Activated CD4-positive, alpha-beta T cell treated with anti-CD3 and anti-CD28 coated beads for 4 hours (primary cell): ENCODE results near the gene TBL3.
A peak's percentile ranks its signal among the peaks of the same experiment; 100 is the strongest.
"Not testable (repeated sequence)": the region's sequence is repeated elsewhere in the genome, so short reads cannot be mapped to it uniquely, and the experiment has no call there.

ENCODE experiments used
- DNase-seq, 2 donors: peaks; one replicate each; pipeline ENCODE4 v3.0.0-alpha.2; 2020

The TBL3 gene

DNA sequence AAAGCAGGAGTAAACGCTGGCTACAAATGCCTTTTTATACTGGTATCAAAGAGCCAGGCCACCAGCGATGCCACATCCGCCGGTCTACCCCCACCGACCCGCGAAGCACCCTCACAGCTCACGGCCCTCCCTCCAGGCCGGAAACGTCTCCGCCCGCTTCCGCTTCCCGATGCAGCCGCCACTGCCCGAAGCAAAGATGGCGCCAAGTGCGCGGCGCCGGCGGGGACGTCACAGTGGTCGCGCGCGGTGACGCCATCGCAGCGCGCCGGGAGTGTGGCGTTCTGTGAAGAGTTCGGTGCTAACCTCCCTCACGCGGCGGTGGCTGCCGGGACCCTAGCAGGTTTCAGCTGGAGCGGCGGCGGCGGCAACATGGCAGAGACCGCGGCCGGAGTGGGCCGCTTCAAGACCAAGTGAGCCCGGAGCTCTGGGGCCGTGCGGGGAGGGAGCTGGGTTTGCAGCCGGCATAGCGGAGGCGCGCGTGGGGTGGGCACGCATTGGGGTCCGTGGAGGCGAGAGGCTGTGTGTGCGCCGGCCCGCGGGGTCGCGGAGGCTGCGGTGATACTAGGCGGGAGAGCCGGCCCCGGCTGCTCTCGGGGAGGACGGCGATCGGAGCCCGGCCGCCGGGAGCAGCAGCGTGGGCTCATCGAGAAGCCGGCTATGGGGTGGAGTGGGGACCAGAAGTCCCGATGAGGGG lies at the start of gene TBL3:
TBL3 (plus strand) TSS at position 258 of the 694 bp plus-strand sequence; CDS start at position 370, 112 bp downstream.
- DNase-seq: peak; percentile 92 to 94

DNA sequence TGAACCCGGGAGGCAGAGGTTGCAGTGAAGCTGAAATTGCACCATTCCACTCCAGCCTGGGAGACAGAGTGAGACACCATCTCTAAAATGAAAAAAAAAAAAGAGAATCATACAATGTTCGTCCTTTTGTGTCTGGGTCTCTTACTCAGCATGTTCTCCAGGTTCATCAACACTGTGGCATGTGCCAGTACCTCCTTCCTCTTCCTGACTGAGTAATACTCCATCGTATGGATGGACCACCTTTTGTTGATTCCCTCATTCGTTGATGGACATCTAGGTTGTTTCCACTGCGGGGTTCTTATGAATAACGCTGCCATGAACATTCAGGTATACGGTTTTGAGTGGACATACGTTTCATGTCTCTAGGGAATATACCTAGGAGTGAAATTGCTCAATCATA lies 49.5 kb upstream of the TBL3 start:
- DNase-seq: no peak

DNA sequence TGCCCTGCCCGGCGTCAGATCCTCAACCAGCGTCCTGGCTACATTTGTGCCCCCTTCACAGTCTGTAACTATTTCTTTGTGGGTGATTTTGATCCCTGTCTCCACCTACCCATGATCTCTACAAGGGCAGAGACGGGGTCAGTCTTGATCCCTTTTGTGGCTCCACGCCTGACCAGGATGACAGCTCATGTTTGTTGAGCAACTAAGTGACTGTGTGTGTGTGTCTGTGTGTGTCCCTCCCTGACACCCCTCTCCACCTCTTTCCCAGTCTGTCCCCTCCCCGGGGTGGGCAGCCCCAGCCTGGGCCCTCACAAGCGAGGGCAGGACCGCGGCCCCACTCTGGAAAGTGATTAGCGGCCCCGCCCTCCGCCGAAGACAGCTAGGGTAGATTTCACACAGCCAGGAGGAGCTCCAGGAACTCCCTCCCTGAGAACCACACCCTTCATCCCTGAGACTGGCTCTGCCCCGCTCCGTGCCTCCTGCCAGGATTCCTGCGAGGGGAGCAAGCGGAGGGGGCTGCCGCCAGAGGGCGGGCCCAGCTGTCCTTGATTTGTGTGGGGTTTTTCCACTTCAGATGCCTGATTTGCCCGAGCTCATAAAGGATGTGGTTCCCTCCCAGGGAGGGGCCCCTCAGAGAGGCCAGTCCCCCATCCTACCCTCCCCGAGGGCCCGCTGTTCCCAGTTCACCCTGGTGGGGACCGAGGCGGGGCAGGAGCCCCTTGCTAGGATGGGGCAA lies 48.4 kb upstream of the TBL3 start:
- DNase-seq: no peak

DNA sequence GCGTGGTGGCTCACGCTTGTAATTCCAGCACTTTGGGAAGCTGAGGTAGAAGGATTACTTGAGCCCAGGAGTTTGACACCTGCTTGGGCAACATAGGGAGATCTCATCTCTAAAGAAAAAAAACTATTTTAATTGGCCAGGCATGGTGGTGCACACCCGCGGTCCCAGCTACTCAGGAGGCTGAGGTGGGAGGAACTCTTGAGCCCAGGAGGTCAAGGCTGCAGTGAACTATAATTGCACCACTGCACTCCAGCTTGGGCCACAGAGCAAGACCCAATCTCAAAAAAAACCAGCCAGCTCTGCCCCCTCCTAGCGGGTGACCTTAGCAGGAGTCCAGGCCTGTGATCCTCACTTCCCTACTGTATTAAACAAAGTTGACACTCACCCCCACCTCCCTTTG lies 47.8 kb upstream of the TBL3 start:
- DNase-seq: no peak

DNA sequence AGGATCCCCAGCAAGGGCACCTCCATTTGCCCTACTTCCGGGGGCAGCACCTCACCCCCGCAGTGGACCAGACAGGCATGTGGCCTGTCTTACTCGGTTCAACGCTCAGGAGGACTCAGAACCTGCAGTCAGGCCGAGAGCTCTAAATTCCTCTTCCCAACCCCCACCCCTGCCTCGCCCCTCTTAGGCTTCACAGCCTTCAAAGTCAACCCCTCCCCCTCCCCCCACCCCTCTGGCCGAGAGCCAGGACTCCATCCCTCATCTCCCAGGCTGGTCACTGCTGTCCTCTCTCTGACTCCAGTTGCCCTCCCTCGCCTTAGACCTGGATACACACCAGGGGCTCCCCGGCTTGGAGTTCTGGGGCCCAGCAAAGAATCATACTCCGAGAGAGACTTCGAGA lies 45.6 kb upstream of the TBL3 start:
- DNase-seq: no peak

DNA sequence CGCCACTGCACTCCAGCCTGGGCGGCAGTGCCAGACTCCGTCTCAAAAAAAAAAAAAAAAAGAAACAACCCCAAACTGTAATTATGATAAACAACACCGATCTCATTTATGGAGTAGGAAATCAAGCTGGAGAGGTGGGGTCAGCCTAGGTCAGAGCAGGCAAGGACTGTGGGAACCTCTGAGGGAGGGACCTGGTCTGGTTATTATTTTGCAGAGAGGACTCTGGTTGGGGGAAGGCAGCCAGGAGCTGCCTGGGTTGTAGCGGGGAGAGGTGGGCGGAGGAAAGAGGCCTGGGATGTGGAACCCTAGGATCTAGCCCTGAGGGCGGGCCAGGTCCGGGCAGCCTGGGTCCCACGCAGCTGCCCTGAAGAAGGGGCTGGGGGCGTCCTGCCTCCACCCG lies 42.7 kb upstream of the TBL3 start:
- DNase-seq: no peak

DNA sequence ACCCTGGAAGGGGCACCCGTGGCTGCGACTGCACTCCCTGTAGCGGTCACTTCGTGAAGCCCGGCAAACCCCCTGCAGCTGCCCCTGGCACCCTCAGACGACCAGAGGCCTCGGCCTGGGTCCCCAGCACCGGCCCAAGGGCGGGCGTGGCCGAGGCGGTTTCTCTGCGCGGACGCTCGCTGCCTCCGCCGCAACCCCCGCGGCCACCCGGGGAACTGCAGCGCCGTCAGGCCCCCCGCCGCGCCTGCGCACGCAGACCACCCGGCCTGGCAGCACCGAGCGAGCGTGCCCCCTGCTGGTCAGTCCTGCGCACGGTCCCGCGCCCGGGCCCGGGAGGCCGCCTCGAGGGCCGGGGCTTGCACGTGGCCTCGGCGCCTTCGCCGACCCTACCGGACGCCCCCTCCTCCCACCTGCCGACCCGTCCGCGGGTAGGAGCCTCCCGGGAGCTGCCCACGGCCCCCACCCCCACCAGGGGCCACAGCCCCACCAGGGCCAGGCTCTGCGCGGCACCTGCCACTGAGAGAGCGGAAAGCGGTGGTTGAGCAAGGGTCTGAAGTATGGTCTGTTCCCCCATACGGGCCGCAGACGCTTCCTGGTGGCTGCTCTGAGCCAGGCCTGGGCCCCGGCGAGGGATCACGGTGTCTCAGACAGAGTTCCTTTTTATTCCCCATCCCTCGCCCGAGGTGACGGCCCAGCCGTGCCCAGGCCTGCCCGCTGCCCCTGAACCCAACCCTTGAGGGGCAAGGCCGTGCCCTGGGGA lies 42.1 kb upstream of the TBL3 start:
- peak; percentile 90 to 92 for DNase-seq

DNA sequence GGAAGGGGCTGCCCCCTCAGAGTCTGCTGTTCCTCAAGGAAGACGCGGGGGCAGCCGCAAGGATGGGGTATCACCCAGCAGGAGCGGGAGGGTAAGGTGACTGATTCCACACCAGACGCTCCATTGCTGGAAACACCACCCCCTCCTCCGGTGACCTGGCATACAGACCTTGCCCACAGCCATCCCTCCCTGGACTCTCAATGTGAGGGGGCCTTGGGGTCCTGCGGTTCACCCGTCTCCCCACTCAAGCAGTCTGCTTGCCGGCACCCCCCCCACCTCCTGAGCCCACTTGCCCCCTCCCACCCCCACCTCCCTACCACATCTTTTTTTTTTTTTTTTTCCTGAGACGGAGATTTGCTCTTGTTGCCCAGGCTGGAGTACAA lies 41.5 kb upstream of the TBL3 start:
- DNase-seq: no peak

DNA sequence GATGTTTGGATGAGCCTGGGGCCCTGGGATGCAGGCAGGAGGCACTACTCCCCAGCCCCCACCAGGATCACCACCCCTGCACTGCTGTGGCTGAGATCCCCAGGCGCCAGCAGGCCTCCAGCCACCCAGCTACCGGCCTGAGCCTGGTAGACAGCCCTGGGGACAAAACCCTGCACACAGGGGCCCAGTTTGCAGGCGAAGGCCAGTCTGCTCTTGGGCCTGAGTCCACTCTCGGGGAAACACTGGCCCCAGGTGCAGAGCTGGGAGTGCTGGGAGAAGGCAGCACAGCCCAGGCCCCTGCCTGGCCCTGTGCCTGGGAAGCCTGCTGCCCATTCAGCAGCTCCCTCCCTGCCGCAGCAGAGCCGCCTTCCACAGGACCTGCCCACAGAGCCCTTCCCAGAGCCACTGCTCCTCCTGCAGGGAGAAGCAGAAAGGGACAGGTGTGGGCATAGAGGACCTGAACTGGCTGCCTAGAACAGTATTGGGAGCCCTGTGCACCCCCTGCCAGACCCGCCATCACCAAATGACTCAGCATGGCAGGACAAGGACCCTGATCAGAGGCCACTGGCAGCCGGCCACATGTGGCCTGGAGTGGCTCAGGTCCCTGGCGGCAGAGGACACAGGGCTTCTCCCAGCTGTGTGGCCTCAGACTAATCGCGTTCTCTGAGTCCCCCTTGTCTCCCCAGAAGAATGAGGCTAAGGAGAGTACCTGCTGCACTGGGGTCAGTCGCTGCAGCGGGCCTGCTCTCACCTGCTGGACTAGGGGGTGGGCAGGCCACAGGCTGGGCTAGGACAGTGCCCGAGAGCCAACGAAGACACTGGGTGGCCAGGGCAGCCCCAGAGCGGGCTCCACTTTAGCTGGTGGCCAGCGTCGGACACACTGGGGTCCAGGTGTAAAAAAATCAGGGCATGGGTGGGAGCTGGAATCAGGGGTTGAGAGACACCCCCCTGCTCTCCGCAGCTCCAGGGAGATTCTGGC lies 39.5 kb upstream of the TBL3 start:
- DNase-seq: no peak

DNA sequence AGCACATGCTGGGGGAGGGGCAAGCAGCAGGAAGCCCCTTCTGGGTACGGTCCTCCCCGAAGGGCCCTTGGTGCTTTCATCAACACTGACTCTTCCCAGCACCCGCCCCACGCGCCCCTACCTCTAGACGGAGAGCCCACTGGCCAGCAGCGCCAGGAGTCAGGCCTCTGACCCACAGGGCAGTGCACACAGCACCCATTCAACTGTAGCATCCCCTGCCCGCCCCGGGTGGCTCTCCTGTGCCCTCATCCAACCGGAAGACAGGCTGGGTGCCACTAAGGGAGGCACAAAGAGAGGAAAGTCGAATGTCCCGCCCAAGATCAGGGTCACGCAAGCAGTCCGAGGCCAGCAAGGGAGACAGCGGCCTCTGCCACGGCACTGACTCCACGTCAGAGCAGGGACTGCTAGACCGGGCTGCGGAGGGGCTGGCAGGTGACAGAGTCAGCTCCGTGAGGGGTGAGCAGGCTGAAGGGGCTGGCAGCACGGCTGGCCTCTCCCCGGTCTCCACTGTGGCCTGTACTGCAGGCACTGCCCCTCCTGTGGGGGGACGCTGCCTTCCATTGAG lies 38.7 kb upstream of the TBL3 start:
- no peak for DNase-seq

DNA sequence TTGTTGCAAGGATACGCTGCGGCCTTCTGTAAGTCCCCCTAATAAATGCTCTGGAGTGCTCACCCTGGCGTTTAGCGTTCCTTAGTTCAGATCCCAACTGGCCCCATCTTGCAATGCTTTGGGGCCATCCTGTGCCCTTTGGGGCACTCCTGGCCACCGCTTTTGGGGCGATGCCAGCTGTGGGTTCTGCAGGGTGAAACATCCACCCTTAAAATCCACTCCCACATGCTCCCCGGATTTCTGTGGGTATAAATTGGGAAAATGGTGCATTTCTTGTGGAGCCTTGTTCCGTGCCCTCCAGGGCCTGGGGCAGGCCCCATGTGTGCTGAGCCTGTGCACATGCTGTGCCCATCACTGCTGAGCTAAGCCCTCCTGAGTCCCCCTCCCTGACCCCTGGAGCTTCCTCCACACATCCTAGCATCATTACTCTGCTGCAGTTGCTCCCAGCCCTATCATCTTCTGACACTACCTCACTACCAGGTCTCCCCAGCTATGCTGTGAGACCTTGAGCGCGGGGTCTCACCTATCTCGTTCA lies 34.8 kb upstream of the TBL3 start:
- no peak for DNase-seq

DNA sequence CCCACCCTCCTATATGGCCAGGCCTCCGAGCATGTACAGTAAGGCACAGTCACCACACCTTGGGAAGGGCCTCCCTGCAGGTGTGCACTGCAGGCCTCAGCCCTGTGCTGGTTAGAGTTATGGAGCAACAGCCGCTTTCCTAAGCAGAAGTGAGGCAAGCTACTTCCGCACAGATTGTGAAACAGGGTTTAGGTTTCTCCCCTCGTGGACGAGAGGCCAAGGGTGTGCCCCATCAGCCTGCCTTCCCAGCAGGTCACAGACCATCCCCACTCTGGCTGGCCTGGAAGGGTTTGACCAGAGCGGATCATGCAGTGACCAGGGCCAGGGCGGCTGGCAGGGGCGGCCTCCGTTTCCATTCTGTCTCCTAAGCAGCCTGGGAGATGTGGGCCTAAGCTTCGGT lies 33.5 kb upstream of the TBL3 start:
- no peak for DNase-seq

DNA sequence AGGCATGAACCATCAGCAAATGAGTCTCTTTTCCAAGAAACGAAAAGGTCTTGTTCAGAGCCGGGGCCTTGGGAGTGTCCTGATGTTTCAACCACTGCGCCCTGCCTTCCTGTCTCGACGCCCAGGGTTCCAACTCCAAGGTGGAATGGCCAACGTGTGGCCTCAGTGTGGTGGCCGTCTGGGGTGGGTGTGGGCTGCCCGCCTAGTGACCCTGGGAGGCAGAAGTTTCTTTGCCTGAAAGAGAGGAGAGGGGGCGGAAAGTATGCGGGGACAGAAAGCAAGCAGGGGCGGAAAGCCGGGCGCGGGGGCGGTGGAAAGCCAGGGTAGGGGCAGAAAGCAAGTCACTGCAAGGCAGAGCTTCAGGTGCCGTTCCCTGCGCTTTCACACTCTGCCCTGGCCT lies 32.9 kb upstream of the TBL3 start:
- DNase-seq: no peak

DNA sequence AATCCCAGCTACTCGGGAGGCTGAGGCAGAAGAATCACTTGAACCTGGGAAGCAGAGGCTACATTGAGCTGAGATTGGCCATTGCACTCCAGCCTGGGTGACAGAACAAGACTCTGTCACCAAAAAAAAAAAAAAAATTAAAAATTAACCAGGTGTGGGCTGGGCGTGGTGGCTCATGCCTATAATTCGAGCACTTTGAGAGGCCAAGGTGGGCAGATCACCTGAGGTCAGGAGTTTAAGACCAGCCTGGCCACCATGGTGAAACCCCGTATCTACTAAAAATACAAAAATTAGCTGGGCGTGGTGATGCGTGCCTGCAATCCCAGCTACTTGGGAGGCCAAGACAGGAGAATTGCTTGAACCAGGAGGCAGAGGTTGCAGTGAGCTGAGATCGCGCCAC lies 32.0 kb upstream of the TBL3 start:
- DNase-seq: not testable (repeated sequence)

DNA sequence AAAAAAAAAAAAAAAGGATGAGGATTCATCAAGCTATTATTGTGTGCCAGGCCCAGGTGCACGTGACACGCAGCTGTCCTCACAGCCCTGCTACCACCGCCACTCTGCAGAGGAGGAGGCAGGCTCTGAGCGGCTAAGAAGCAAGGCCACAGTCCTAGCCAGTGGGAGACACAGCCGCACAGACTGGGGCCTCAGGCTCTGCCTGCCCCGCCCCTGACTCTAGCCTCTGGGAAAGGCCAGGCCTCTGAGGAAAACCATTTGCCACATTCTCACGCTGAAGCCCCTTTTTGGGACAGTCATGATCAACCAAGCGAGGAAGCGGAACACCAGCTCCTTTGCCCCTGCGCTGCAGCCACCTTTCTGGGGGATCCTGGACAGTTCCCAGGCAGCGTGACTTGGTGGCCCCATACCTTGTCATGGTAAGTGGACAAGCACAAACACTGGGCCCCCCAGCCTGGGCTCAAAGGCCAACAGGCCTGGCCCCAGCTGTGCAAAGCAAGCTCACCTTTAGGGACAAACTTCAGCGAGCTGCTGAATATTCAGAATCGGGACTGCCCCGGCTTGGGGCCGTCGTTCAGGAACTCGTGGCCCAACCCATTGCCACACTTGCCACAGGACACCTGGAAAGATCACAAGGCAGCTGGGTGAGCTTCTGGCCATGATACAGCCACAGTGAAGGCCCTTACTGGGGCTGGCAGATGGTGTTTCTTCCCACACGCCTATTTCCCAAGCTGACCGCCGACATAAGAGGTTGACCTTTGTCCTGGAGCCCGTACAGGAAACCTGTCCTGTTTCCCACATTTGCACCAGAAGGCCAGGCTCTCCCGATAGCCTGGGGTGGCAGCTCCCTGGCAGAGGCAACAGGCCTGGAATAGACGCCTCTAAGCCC lies 31.3 kb upstream of the TBL3 start:
- no peak for DNase-seq

DNA sequence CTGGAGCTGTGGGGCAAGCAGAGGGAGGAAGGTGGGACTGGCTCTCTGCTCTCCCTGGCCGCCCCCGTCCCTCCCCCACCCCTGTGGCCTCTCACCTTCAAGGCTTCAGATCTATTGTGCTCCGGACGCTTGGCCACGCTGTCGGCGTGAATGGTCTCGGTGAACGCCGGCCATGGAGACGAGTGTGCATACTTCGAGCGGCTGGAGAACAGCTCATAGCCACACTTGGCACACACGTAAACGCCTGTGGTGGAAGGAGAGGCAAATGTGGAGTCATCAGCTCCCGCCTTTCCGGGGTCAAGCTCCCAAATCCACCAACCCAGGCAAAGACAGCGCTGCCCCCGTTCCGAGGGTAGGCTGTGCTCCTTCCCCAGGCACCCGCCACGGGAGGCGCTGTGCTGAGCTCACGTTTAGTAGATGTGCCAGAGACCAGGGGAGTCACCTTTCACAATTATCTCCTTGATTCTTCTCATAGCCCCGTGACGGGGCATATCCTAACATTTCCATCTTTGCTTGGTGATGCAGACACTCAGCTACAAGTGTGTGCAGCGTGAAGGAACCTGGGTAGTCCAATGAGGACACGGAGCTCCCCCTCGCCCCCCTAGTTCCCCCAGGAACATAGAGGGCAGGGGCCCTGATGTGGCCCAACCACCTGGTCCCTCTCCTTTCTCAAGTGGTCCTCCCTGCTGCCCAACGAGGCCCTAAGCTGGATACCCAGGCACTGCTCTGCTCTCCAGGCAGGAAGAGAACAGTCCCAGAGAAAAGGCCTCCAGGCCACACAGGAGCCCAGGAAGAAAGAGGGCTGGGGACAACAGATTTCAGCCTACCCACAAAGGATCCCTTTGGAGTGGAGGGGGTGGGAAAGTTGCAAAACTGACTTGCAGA lies 30.4 kb upstream of the TBL3 start:
- DNase-seq: no peak

DNA sequence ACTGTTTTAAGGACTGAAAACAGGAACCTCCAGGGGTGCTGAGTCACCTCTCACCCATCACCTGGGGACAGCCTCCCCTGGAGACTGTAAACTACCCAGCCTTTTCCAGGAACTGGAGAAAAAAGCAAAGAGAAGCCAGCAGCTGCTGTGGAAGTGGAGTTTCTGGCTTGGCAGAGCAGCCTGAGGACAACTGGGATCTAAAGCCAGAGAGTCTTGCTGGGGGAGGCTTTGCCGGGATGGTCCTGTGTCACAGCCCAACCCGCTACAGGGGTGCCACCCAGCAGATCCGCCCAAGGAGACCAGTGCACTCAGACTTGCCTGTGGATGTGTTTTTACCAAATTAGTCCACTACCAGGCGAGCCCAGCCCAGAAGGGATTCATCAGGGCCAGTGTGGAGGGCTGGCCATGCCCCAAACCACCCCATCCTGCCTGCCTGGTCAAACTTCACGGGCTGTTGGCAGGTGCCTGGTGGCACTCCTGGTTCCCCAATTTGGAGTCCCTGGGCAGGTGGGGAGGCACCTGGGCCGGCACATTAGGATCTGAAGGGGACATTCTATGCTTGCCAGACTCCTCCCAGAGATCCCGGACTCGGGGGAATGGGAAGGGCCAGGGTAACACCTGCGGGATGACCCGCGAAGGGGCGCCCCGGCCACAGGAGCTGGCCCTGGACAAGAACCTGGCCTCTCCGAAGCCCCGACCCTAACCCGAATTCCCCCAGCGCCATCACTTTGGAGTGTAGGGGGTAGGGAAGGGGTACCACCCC lies 29.6 kb upstream of the TBL3 start:
- no peak for DNase-seq

DNA sequence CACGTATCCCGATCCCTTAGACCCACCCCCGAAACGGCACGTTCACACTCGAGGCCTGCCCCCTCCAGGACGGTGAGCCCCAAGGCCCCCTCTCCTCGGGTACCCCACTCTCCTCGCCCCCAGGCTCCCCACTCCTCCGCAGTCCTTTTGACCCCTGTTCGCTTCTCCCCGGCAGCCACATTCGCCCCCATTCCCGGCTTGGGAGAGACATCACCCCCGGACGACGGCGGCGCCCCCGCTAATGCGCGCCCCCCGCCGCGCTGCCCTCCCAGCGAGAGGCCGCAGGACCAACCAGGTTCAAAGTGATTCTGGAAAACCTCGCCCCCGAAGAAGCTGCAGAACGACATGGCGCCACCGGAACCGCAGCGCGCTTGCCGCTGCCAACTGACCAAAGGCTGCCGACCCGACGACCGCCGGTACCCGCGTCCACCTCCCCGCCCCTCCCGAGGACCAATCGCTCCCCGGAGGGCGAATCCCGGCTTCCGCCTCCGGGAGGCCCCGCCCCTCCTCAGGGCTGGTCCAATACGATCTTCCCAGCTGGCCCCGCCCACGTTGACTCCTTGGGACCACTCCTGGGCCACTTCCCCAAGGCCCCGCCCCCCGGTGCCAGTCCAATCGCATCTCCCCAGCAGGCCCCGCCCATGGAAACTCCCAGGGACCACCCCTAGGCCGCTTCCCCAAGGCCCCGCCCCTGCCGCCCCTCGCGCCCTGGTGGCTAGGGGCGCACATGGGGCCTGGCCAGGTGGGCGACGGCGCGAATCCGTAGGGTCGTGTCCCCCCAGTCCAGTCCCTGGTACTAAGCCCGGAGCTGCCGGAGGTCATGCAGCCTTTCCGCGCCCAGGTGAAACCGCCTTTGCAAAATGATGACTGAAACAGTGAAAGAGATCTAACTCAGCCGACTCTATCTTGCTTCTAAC lies 28.8 kb upstream of the TBL3 start, which contains the start of gene MSRB1:
MSRB1 (minus strand) TSS at position 390 of the 917 bp plus-strand sequence; CDS start at position 347, 43 bp downstream.
- DNase-seq: peak; percentile 99 to 100
